ENCODE data around the gene MED16. TPM values are rescaled to one million over a fixed set of nuclear protein-coding genes. Genes with fewer than 3 reads are reported as not detected.

MED16 gene
- total RNA-seq, 1 donor from 2014 or later: 15.9 TPM

DNA sequence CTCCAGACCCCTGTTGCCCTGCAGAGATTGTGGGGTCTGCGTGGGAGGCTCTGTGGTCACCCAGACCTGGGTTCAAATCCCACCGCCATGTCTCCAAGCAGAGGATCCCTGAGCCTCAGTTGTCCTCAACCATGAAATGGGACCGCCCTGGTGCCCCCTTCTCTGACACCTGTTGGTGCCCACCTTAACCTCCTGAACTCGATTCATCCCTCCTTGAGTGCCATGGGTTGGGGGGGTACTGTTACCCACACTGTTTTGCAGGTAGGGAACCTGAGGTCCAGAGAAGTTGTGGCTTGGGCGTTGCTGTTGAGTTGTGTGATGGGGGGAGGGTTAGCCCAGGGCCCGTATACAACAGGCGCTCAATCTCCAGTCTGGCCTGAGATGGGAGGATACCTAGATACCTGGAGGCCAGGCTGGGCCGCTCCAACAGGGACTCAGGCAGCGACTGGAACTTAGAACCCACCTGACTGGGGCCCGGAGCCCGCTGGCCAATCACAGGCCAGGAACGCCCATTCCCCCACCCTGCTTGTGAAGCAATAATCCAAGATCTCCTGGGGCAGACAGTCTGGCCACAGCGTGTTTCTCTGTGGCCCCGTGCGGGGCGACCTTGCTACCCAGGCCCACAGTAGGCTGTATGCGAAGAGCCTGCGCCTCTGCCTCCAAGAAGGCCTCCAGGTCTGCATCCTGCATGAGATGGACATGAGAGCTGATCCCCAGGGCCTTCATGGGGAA lies 35.6 kb upstream of the MED16 start:
- DNase-seq (ENCODE audit: low spot score in 2 of 2) (no peak), FAIRE-seq (no peak)

GRCh38 chr19:927780-928401 lies 34.9 kb upstream of the MED16 start:
- DNase-seq (ENCODE audit: low spot score in 2 of 2) (no peak), FAIRE-seq (no peak)

DNA sequence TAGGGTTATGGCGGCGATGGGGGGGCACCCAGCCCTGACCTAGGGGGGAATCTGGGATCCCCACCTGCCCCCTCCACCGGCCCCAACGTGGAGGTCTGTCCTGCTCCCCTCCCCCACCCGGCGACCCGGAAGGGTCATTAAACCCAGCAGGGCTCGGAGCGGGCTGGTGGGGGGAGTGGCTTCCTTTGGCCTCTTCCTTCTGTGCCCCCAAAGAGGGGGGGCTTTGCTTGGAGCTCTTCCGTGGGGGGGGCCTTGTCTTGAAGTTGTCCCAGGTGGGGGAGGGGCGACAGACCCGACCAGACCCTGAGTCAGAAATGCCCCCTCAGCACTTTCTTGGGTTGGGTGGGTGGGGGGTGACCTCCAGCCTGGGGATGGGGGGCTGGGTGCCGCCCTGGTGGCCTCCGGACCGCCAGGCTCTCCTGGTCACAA lies 34.4 kb upstream of the MED16 start:
- DNase-seq (ENCODE audit: low spot score in 2 of 2): no peak
- FAIRE-seq: no peak

DNA sequence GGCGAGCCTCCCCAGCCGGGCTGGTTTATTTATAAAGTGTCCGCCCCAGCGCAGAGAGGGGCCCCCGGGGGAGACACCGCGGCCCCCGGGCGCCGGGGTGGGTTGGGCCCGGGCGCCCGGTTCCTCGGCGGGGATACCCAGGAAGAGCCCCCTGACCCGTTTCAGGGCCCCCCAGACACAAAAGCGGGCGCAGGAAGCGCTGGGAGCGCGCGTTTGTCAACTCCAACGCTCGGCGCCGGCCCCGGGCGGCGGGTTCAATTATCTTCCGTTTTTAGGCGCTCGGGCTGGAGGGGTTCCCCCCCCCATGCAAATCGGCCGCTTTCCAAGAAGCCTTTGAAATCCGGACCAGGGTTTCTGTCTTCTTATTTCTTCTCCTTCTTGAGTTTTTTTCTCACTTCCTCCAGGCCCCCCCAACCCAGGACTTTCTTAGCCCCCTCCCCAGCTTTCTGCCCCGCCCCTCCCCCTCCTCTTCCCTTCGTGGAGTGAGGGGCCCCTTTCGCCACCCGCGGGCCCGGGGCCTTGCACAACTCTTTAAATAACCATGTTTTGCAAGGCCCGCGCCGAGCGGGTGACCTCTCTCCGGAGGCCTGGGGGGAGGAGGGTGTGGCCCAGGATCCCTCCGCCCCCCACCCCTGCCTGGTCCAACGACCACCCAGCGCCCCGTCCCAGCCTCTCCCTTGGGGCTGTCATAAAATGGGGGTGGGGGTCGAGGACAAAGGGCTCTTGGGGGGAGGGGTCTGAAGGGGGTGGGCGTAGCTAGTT lies 33.8 kb upstream of the MED16 start:
- peak in 1 of 2 donors; percentile 67 for DNase-seq (ENCODE audit: low spot score in 2 of 2)
- no peak for FAIRE-seq

GRCh38 chr19:926323-926588 lies 33.3 kb upstream of the MED16 start:
- FAIRE-seq: no peak
- DNase-seq (ENCODE audit: low spot score in 2 of 2): no peak

DNA sequence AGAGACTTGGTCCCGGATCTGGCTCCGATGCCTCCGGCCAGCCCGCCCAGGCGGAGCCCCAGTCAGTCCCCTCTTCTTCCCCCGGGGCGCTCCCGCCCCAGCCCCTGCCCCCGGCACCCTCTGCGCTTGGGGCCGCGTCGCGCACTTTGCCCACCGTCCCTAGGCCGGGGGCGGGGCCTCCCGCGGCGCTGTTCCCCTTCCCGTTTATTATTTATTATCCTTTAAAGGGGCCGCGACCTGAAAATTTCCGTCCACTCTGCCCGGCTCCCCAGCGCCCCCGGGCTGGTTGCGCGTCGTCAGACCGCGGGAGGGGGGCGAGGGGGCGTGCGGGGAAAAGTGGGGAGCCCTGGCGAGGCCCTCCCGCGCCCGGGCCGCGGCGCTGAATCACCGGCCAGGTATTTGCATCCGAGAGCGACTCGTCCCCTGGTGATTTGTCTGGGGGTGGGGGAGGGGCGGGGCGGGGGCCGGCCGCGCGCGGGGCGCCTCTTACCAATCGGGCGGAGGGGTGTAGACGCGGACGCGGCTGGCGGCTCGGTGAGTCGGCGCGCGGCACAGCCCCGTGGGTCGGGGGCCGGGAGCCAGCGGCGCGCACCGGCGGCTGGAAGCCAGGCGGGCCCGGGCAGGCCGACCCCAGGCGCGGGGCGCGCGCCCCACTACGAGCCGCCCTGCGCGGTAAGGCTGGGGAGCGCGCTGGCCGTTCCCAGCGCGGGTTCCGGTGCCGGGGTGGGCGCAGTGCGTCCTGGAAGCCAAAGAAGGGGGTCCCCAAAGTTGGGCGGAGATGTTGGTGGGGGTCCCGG lies 32.7 kb upstream of the MED16 start, which contains the start of gene ARID3A:
TSS of gene ARID3A (plus strand) at position 510 of the 797 bp plus-strand sequence. CDS start 3,494 bp downstream, outside the sequence.
- FAIRE-seq (no peak), DNase-seq (ENCODE audit: low spot score in 2 of 2) (peak; percentile 96 to 98)

DNA sequence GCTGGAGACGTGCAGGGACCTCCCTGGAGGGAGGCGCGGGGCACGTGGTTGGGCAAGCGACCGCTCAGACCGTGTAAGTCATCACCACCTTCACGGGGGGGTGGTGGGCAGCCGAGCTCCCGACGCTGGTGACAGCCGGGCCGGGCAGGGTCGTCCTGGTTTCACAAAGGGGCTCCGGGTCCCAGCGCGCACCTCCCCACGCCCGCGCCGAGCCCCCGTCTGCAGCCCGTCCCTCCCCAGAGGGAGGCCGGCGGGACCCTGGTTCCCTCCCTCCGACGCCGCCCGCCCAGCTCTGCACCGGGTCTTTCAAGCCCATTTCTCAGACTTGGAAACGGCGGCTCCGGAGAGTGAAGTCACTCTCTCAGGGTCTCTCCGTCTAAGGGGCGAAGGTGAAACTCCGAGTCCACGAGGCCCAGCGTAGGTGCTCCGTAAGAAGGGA lies 32.1 kb upstream of the MED16 start:
- FAIRE-seq: no peak
- DNase-seq (ENCODE audit: low spot score in 2 of 2): peak in 1 of 2 donors; percentile 57

DNA sequence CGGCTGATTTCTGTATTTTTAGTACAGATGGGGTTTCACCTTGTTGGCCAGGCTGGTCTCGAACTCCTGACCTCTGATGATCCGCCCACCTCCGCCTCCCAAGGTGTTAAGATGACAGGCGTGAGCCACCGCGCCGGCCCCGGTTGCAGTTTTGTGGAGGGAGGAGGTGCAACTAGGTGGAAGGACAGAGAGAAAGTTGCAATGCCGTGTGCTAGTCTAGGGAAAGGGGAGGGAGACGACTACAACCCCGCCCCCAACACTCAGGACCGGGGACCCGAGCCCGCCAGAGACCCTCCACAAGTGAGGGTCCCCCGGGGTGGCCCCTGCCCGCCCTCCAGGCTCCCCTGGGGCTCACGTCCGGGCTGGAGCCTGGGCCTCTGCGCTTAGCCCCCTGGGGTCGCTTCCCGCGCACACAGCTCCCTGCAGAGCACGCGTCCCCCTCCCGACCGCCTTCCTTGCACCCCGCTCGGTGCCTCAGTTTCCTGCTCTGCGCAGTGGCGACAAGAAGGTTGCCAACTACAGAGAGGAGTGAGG lies 31.6 kb upstream of the MED16 start:
- FAIRE-seq (no peak), DNase-seq (ENCODE audit: low spot score in 2 of 2) (no peak)

- DNase-seq (ENCODE audit: low spot score in 2 of 2): no peak
Observed at GRCh38 chr19:920051-920864, 27.3 kb upstream of the MED16 start.

DNA sequence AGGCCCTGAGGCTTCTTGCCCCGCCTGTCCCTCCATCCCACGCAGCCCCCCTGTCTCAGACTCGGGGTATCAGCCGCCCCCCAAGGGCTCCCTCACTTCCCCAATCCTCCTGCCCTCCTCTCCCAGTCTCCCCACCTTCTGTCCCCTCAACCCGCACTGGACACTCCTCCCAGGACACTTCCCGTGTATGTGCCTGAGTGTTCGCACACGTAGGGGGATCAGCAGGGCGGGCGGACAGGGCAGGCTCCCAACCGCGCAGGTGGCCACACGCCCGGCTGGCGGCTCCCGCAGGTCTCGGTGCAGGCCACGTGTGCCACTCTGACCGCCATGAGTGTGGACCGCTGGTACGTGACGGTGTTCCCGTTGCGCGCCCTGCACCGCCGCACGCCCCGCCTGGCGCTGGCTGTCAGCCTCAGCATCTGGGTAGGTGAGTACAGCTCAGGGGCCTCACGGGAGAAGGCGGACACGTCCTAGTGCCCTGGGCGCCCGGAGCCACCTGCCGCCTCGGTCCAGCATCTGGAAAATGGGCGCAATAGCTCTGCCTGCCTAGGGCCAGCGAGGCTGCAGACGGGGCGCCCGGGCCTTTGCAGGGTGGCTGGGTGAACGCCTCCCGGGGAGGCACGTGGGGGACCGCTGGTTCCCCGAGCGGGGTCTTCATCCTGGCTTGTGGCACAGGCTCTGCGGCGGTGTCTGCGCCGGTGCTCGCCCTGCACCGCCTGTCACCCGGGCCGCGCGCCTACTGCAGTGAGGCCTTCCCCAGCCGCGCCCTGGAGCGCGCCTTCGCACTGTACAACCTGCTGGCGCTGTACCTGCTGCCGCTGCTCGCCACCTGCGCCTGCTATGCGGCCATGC lies 26.4 kb upstream of the MED16 start:
- FAIRE-seq (no peak), DNase-seq (ENCODE audit: low spot score in 2 of 2) (no peak)

More at GRCh38 chr19:920051-920864, 27.3 kb upstream of the MED16 start:
- no peak for FAIRE-seq

GRCh38 chr19:918481-919198 lies 25.7 kb upstream of the MED16 start:
- no peak for FAIRE-seq
- DNase-seq (ENCODE audit: low spot score in 2 of 2): no peak

DNA sequence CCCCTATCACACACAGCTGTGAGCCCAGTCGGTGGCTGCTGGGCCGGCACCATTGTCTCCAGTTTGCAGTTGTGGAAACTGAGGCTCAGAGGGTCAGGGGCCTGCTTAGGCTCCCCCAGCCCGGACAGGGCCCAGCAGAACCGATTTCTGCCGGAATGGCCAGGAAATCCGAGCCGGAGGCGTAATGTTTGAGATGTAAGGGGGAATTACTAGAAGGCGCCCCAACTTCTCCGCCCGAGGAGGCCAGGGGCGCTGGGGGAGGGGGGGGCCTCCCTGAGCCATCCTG lies 25.1 kb upstream of the MED16 start:
- DNase-seq (ENCODE audit: low spot score in 2 of 2): no peak
- no peak for FAIRE-seq

- FAIRE-seq (no peak), DNase-seq (ENCODE audit: low spot score in 2 of 2) (no peak)
Observed at GRCh38 chr19:917323-918151, 24.6 kb upstream of the MED16 start, which contains the start of gene KISS1R. TSS of gene KISS1R (plus strand) at chr19:917333. CDS start at chr19:917503, 170 bp downstream.

DNA sequence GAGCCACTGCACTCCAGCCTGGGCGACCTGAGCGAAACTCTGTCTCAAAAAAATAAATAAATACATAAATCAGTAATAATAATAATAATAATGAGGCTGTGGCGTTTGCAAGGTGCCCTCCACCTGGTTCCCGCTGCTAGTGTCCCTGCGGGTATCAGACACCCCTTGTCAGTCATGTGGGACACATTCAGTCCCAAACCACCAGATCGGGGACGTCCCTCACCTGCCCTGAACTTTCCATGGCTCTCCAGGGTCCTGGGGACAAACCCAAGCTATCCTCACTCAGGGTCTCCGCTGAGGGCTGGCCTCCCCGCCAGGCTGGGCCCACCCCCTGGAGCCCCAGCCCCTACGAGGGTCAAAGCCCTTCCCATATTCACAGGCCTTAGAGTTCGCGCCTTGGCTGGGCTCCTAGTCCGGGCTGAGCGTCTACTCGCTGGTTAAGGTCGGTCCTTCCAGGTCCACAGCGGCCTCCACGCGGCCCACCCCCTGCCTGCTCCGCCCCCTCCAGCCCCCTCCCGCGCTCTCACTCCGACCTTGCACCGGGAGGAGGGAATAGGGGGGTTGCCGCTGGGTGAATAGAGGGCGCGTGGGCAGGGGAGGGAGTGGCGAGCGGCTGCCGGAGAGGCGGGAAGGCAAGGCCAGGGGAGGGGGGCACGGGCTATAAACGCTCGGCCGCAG lies 23.8 kb upstream of the MED16 start:
- no peak for FAIRE-seq

GRCh38 chr19:913080-913748 lies 20.2 kb upstream of the MED16 start, which contains the start of gene R3HDM4:
TSS of gene R3HDM4 (minus strand) at chr19:913219. CDS start at chr19:913157, 62 bp downstream.
- FAIRE-seq: no peak
- peak; percentile 98 to 99 for DNase-seq (ENCODE audit: low spot score in 2 of 2)

More for the DNA sequence above, 23.8 kb upstream of the MED16 start:
- DNase-seq (ENCODE audit: low spot score in 2 of 2): no peak

Measured in frontal cortex (tissue), 4 donors.